Astrocyte of the cerebellum (primary cell): ENCODE measurements around the gene PHGDH.

Experiments
- DNase-seq: peaks from one replicate; pipeline ENCODE4 v3.0.0-alpha.2; 2011; ENCODE audit warnings: low read depth
- H3K4me3 ChIP-seq: 2 replicates; pipeline ENCODE4 v1.5.1; 2011; ENCODE audit warnings: mild to moderate bottlenecking, low read depth, low read length, moderate library complexity
- CTCF ChIP-seq: IDR thresholded peaks from 2 replicates; pipeline ENCODE4 v1.5.1; 2012; ENCODE audit warnings: low read length, low read depth, moderate library complexity, mild to moderate bottlenecking; ENCODE audit errors: missing control alignments
- in situ Hi-C: cut with HindIII; loops from 2 replicates; pipeline ENCODE4 v1.10.0; 2017; ENCODE audit warnings: low sequenced_read_pairs

PHGDH gene

GRCh38 chr1:119711804-119712341 is at the start of gene PHGDH:
Gene PHGDH, plus strand, starts transcription at chr1:119711934. Its CDS starts 89 bp downstream, at chr1:119712023.
- TF ChIP-seq CTCF = no peak
- peak within 1 kb of the TSS; percentile 83 for H3K4me3 ChIP-seq
- in situ Hi-C loops = no loop called here

GRCh38 chr1:119662034-119662437 is 49.7 kb upstream of the PHGDH start:
- H3K4me3 ChIP-seq = no peak overlapping the region
- in situ Hi-C loops = no loop called here
- DNase-seq = no peak
- no peak for TF ChIP-seq CTCF

More at GRCh38 chr1:119711804-119712341, at the start of gene PHGDH:
- DNase-seq = peak; percentile 80

- H3K4me3 ChIP-seq = no peak overlapping the region
- TF ChIP-seq CTCF = no peak
- DNase-seq = no peak
- in situ Hi-C loops = no loop called here
Measured at GRCh38 chr1:119664067-119664466, 47.7 kb upstream of the PHGDH start.

- TF ChIP-seq CTCF = no peak
- no peak overlapping the region for H3K4me3 ChIP-seq
- in situ Hi-C loops = no loop called here
- DNase-seq = no peak
Measured at GRCh38 chr1:119667173-119667572, 44.6 kb upstream of the PHGDH start.

GRCh38 chr1:119670898-119671297 is 40.8 kb upstream of the PHGDH start:
- no peak for DNase-seq
- no peak for TF ChIP-seq CTCF
- no peak overlapping the region for H3K4me3 ChIP-seq
- in situ Hi-C loops = no loop called here

GRCh38 chr1:119673171-119673940 is 38.4 kb upstream of the PHGDH start:
- TF ChIP-seq CTCF = no peak
- no peak overlapping the region for H3K4me3 ChIP-seq
- DNase-seq = no peak
- in situ Hi-C loops = no loop called here
